ENCODE data around the gene PBX3. TPM values are rescaled to one million over a fixed set of nuclear protein-coding genes. Genes with fewer than 3 reads are reported as not detected.
A peak's percentile ranks its signal among the peaks of the same experiment; 100 is the strongest.

Gene PBX3
- total RNA-seq, 1 donor from 2014 or later = 6.3 TPM

GRCh38 chr9:126000731-126001580, 253.8 kb downstream of the PBX3 start:
- Histone ChIP-seq H3K36me3 (ENCODE audit: control insufficient read depth, insufficient read depth, low read length) (no peaks in the 10 kb centered on the region), H3K4me3 (ENCODE audit: low read depth, low read length) (no peak overlapping the region), H3K27me3 (ENCODE audit: control insufficient read depth, insufficient read depth, low read length) (peaks cover 3% of the 10 kb centered on the region)
- no peak for FAIRE-seq
- DNase-seq (ENCODE audit: low read depth) = no peak
- TF ChIP-seq CTCF (IDR thresholded peaks at IDR 0.05; ENCODE audit: insufficient read depth, low read length, severe bottlenecking) = no peak

- no peak for TF ChIP-seq CTCF (IDR thresholded peaks at IDR 0.05; ENCODE audit: insufficient read depth, low read length, severe bottlenecking)
- no peaks in the 10 kb centered on the region for H3K36me3 ChIP-seq (ENCODE audit: control insufficient read depth, insufficient read depth, low read length)
- no peak for FAIRE-seq
- H3K27me3 ChIP-seq (ENCODE audit: control insufficient read depth, insufficient read depth, low read length) = peaks cover 3% of the 10 kb centered on the region
- no peak for DNase-seq (ENCODE audit: low read depth)
- H3K4me3 ChIP-seq (ENCODE audit: low read depth, low read length) = no peak overlapping the region
Measured at GRCh38 chr9:126001581-126002225, 254.5 kb downstream of the PBX3 start.

- FAIRE-seq (no peak), DNase-seq (ENCODE audit: low read depth) (no peak)
- H3K36me3 ChIP-seq (ENCODE audit: control insufficient read depth, insufficient read depth, low read length) = no peaks in the 10 kb centered on the region
- H3K27me3 ChIP-seq (ENCODE audit: control insufficient read depth, insufficient read depth, low read length) = no peaks in the 10 kb centered on the region
- TF ChIP-seq CTCF (IDR thresholded peaks at IDR 0.05; ENCODE audit: insufficient read depth, low read length, severe bottlenecking) = no peak
- H3K4me3 ChIP-seq (ENCODE audit: low read depth, low read length) = no peak overlapping the region
Measured at GRCh38 chr9:126002476-126003350, 255.5 kb downstream of the PBX3 start.

GRCh38 chr9:126009047-126009446, 261.9 kb downstream of the PBX3 start:
- FAIRE-seq (no peak), DNase-seq (ENCODE audit: low read depth) (no peak)
- Histone ChIP-seq H3K27me3 (ENCODE audit: control insufficient read depth, insufficient read depth, low read length) (no peaks in the 10 kb centered on the region), H3K36me3 (ENCODE audit: control insufficient read depth, insufficient read depth, low read length) (no peaks in the 10 kb centered on the region), H3K4me3 (ENCODE audit: low read depth, low read length) (no peak overlapping the region)
- TF ChIP-seq CTCF (IDR thresholded peaks at IDR 0.05; ENCODE audit: insufficient read depth, low read length, severe bottlenecking) = peak; percentile 14

GRCh38 chr9:126014726-126015125, 267.6 kb downstream of the PBX3 start:
- no peak for TF ChIP-seq CTCF (IDR thresholded peaks at IDR 0.05; ENCODE audit: insufficient read depth, low read length, severe bottlenecking)
- Histone ChIP-seq H3K36me3 (ENCODE audit: control insufficient read depth, insufficient read depth, low read length) (no peaks in the 10 kb centered on the region), H3K4me3 (ENCODE audit: low read depth, low read length) (no peak overlapping the region), H3K27me3 (ENCODE audit: control insufficient read depth, insufficient read depth, low read length) (no peaks in the 10 kb centered on the region)
- FAIRE-seq (no peak), DNase-seq (ENCODE audit: low read depth) (no peak)

Measured in bronchial epithelial cell (primary cell).